ENCODE results near the gene CACNA2D3.

The CACNA2D3 gene

GRCh38 chr3:54344601-54345231 is 222.4 kb downstream of the CACNA2D3 start:
- no peak for DNase-seq

- no peak for DNase-seq
Measured at GRCh38 chr3:54345847-54346375, 223.6 kb downstream of the CACNA2D3 start.

DNA sequence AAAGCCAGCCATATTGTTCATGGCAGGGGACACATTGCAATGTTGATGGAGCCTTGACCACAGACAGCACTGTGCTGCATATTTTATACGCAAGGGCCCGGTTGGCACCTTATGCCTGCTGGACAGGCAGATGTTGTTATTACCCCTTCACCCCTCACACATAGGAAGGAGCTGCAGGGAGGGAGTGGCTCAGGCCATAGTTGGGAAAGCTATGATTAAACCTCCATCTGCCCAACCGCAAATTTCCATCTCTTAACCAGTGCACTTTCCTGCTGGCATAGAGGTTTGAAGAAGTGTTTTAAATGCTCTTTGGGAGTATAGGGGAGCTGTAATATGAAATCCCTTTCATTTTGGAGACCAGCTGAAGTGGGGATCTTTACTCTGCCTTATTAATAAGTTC is 224.7 kb downstream of the CACNA2D3 start:
- no peak for DNase-seq

DNA sequence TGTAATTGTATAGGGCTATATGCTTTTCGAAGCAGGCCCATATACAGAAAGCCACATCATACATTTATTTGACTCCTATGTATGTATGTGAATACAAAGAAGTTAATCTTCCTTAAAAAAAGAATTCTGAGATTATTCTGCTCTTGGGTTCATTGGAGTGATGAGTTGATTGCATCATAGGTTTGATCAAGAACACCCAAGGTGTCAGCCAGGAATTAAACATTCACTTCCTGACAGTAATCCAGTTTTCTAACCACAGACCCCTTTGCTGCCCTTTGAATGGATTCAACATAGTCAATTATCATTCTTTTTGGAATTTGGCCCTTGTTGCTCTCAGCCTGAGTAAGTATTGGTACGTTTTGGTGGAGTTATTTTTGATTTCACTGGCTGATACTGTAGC is 225.6 kb downstream of the CACNA2D3 start:
- no peak for DNase-seq

DNA sequence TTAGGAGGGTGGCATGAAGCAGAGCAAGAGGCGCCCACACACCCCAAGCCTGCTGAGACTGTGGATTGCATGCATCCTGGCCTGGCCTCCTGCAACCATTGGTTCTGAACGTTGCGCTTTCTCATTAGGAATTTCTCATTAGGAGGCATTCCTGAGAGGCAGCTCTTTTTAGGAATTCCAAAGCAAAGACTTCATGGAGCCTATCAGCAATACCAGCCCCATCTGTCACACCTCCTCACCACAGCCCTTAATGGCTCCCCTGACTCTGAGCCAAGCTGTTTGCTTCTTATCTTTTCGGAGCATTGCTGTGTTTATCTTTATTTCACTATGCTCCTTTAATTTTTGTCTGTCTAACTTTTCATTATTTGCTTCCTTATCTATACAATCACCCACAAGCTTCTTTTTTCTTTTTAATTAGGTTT is 226.9 kb downstream of the CACNA2D3 start:
- DNase-seq, result no peak

- DNase-seq, result no peak
Measured at GRCh38 chr3:54349691-54350090, 227.3 kb downstream of the CACNA2D3 start.

DNA sequence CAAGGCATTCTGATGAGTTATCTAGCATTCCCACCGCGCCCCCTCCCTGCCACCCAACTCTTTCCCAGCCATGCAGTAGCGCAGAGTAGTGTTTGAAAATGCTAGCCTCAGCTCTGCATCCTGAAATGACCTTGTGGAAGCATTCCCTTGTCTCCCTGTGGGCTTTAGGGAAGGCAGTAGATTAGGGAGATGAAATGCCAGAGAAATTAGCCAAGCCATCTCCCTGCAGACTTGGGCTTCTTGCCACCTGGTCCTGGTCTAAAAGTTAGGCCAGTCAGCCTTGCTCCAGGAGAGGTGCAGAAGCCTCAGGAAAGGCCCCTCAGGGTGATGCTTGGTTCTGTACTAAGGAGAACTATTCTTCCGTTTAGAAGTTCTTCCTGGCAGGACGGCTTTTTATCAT is 231.2 kb downstream of the CACNA2D3 start:
- DNase-seq, result no peak

- DNase-seq, result no peak
Measured at GRCh38 chr3:54353946-54354345, 231.6 kb downstream of the CACNA2D3 start.

DNA sequence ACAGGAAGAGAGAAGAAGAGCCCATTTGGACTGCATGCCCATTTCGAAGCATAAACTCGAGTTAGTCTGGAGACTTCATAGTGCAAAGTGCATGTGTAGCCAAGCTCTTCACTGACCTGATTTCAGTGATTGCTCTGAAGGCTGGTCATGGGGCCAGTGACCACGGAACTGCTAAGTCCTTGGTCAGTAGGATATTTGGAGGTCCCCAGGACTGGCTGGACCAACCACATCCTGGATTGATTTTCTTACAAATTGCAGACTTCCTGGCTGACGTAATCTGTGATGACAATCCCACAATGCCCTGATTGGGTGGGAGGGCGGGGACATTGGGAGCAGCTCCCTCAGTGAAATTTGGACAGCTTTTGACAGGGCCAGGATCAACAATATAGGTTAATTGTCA is 233.4 kb downstream of the CACNA2D3 start:
- no peak for DNase-seq

GRCh38 chr3:54356261-54357045 is 234.1 kb downstream of the CACNA2D3 start:
- DNase-seq, result no peak

DNA sequence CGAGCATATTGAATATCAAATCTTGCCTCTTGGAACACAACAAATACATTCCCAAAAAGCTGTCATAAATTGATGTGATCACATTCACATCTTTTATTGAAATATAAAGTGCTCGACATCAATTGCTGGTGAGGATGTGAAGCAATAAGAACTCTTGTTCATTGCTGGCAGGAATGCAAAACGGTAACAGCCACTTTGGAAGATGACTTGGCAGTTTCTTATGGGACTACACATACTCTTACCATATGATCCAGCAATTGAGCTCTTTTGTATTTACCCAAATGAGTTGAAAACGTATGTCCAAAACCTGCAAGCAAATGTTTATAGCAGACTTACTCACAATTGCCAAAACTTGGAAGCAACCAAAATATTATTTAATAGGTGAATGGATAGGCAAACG is 234.9 kb downstream of the CACNA2D3 start:
- no peak for DNase-seq

- no peak for DNase-seq
Measured at GRCh38 chr3:54358316-54358715, 236.0 kb downstream of the CACNA2D3 start.

DNA sequence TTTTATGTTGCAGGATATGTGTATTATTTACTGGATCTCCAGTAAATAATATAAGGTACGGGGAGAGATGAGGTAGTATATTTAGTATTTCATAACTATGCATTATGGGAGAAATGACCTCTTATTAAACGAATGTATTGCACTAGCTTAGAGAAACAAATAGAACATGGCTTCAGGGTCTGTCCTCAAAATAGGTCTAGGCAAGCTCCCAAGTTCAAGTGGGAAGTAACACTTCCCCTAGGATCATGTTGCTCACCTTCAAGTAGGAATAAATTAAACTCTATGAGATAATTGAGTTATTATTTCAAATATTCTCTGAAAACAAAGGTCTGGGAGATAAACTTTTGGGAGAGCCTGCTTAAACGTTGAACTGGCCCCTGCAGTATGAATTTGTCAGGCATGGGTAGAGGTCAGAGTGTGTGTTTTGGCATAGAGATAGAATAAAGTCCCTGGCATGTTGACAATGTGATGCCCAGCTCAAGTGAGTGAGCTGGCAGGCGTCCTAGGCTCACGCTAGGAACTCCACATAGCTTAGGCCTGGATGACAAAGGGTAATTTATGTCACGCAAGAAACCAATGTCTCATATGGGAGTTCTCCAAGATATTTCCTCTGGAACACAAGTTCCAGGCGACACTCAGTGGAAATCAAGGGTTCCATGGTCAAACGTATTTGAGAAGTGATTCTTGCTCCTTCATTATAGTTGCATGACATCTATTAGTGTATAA is 236.8 kb downstream of the CACNA2D3 start:
- no peak for DNase-seq

GRCh38 chr3:54360320-54360719 is 238.0 kb downstream of the CACNA2D3 start:
- DNase-seq, result no peak

DNA sequence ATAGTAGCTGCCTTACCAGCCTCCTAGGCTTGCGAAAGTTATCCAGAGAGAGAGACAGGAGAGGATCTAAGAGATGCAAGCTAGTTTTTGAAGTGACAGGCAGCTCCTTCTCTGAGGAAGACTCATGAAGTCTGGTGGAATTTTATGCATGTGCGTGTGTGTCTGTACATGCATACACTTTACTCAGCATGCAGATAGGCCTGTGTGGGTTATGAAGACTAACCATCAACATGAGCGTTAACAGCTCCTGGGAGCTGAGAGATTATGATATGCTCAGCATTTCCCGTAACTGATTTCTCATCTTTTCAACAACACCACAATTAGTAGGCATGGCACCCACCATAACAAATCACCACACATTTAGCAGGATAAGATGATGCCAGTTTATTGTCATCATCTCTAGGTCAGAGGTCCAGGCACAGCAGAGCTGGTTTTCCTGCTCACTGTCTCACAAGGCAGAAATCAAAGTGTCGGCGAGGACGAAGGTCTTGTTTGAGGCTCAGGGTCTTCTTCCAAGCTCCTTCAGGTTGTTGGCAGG is 239.5 kb downstream of the CACNA2D3 start:
- DNase-seq, result no peak

GRCh38 chr3:54366007-54366750 is 243.8 kb downstream of the CACNA2D3 start:
- no peak for DNase-seq

- no peak for DNase-seq
Measured at GRCh38 chr3:54366839-54367238, 244.5 kb downstream of the CACNA2D3 start.

GRCh38 chr3:54372232-54372631 is 249.9 kb downstream of the CACNA2D3 start:
- DNase-seq, result no peak

DNA sequence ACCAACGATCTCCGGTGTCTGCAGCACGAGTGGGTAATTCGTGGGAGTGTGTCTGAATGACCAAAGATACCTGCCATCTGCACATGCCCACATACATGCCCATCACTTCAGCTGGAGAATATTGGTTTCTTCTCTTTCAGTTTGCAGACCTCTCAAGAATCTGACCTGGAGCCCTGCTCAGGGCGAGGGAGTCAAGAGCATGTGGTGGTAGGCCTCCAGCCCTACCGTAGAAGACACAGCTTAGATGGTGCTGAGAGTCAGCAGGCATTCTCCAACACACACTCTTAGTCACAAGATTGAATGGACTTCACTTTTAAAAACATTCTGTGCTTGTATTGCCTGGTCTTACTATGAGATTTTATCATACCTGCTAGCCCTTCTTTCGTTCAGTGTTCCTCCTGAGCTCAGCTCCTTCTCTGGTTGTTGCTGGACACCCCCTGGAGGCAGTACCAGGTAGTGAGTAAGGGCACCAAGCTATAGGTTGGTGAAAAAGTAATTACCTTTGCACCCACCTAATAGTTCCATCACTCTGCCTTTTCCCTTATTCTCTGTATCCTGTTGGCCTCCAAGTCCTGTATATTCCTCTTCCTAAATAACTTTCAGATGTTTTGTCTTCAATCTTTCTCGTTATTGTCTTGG is 252.0 kb downstream of the CACNA2D3 start:
- DNase-seq, result no peak

- no peak for DNase-seq
Measured at GRCh38 chr3:54376142-54376807, 253.9 kb downstream of the CACNA2D3 start.

- DNase-seq, result no peak
Measured at GRCh38 chr3:54376939-54377578, 254.7 kb downstream of the CACNA2D3 start.
